GM12878 (cell line): Measurements from ENCODE around the gene MARS1. TPM values are rescaled to one million over a fixed set of nuclear protein-coding genes. Genes with fewer than 3 reads are reported as not detected.

Source experiments
- ATAC-seq: fragments of 200-7000 bp; cut with Tn5 transposase; 3 replicates; pipeline ENCODE4 v1.9.1; 2020; ENCODE audit warnings: mild to moderate bottlenecking, moderate library complexity
- BruUV-seq: library from RNA; stranded (reverse); fragments of 400-500 nt; replicated peaks from 2 replicates; lab custom pipeline; 2021; lab: Mats Ljungman, UMichigan
- CTCF ChIA-PET: fragments of 300-600 bp; sonication (Branson Sonifier 250); formaldehyde crosslinking; extraction: SDS; loops from one replicate; lab custom pipeline; 2021; ENCODE audit warnings: inconsistent platforms; lab: Yijun Ruan, JAX
- POLR2A ChIA-PET: fragments of 350-600 bp; formaldehyde crosslinking; extraction: SDS; loops from one replicate; lab custom pipeline; 2021; ENCODE audit warnings: inconsistent platforms; lab: Charles Lee
- RAD21 ChIA-PET: fragments of 300-600 bp; sonication (Branson Sonifier 250); formaldehyde crosslinking; loops from one replicate; lab custom pipeline; 2023; ENCODE audit warnings: antibody characterized with exemption; ENCODE audit not compliant: unreplicated experiment; lab: Charles Lee
- SMC1A ChIA-PET: fragments of 300-600 bp; sonication (Branson Sonifier 250); formaldehyde crosslinking; loops from one replicate; lab custom pipeline; 2023; ENCODE audit not compliant: unreplicated experiment, uncharacterized antibody; lab: Charles Lee
- DNase-seq: peaks from one replicate; pipeline ENCODE4 v3.0.0-alpha.2; 2011; ENCODE audit warnings: low read depth, low spot score
- FAIRE-seq: peaks from 3 replicates; lab custom pipeline; 2011; peaks lifted over from hg19 to GRCh38; lab: Jason Lieb, UNC
- H2AFZ ChIP-seq: 2 replicates; pipeline ENCODE4 v1.6.0; 2011; ENCODE audit warnings: low read depth, low read length, control low read depth; ENCODE audit not compliant: control insufficient read depth
- H3K27ac ChIP-seq: 2 replicates; pipeline ENCODE4 v1.5.1; 2011; ENCODE audit warnings: control low read depth; ENCODE audit not compliant: control insufficient read depth, insufficient read depth
- H3K27me3 ChIP-seq, 2 experiments: replicated peaks in 1 of 2; 2 replicates each; pipeline versions ENCODE4 v1.6.0 to v1.6.1; 2011; ENCODE audit warnings: low read length in 1 of 2; ENCODE audit not compliant: control insufficient read depth in 2 of 2, insufficient read depth in 2 of 2
- H3K36me3 ChIP-seq, 2 experiments: 2 replicates each; pipeline ENCODE4 v1.5.1; 2011; ENCODE audit warnings: low read length in 1 of 2; ENCODE audit not compliant: control insufficient read depth in 2 of 2, insufficient read depth in 2 of 2
- H3K4me1 ChIP-seq: 2 replicates; pipeline ENCODE4 v1.6.1; 2011; ENCODE audit warnings: mild to moderate bottlenecking, low read length, moderate library complexity, mixed read lengths; ENCODE audit not compliant: control insufficient read depth, insufficient read depth
- H3K4me2 ChIP-seq: 2 replicates; pipeline ENCODE4 v1.6.0; 2011; ENCODE audit warnings: control low read depth; ENCODE audit not compliant: control insufficient read depth, insufficient read depth
- H3K4me3 ChIP-seq: fragments of 200-600 bp; sonication (generic); 2 replicates; pipeline ENCODE4 v1.5.1; 2016
- H3K79me2 ChIP-seq: 2 replicates; pipeline ENCODE4 v1.6.0; 2011; ENCODE audit warnings: low read length; ENCODE audit not compliant: control insufficient read depth, insufficient read depth
- H3K9ac ChIP-seq: 2 replicates; pipeline ENCODE4 v1.8.0; 2011; ENCODE audit warnings: low read length, control low read depth, mixed read lengths; ENCODE audit not compliant: control insufficient read depth, insufficient read depth
- H3K9me3 ChIP-seq: replicated peaks from 3 replicates; pipeline ENCODE4 v1.5.1; 2011; ENCODE audit warnings: mild to moderate bottlenecking, low read length; ENCODE audit not compliant: control insufficient read depth, insufficient read depth
- H4K20me1 ChIP-seq: 2 replicates; pipeline ENCODE4 v1.6.0; 2011; ENCODE audit not compliant: control insufficient read depth, insufficient read depth
- BACH1 ChIP-seq: fragments of 450-650 bp; IDR thresholded peaks from 2 replicates; pipeline ENCODE4 v1.6.1; 2017; ENCODE audit warnings: mild to moderate bottlenecking, borderline replicate concordance
- E2F4 ChIP-seq: IDR thresholded peaks from 2 replicates; pipeline ENCODE4 v1.6.1; 2012; ENCODE audit warnings: low read depth, low read length, improper control_type of control experiment
- EP300 ChIP-seq, 2 experiments: fragments of 150-350 bp in 1 of 2; IDR thresholded peaks; 2 replicates each; pipeline ENCODE4 v1.6.1; 2011 to 2012; ENCODE audit warnings: low read depth in 2 of 2, low read length in 2 of 2, borderline replicate concordance in 1 of 2, improper control_type of control experiment in 1 of 2, inconsistent platforms in 1 of 2; ENCODE audit not compliant: control insufficient read depth in 1 of 2
- ZBTB33 ChIP-seq: fragments of 450-650 bp; IDR thresholded peaks from 2 replicates; pipeline ENCODE4 v1.6.1; 2017; ENCODE audit warnings: mild to moderate bottlenecking
- WGBS: methylation state at CpG from one replicate; pipeline ENCODE4 v1.1.6; 2016; ENCODE audit warnings: low lambda C conversion rate; ENCODE audit not compliant: insufficient replicate concordance, insufficient coverage; ENCODE audit errors: missing lambda C conversion rate; 5-methylcytosine and 5-hydroxymethylcytosine counted together
- in situ Hi-C: fragments of 300-500 bp; cut with MboI; formaldehyde crosslinking; loops from 9 replicates; pipeline ENCODE4 v1.14.3; 2018; ENCODE audit warnings: mixed read lengths
- intact Hi-C: fragments of 100-400 bp; cut with micrococcal nuclease; formaldehyde crosslinking; loops from one replicate; pipeline ENCODE4 v1.14.2; 2022; ENCODE audit not compliant: unreplicated experiment
- polyA plus RNA-seq, 11 experiments: library from polyadenylated mRNA; depleted of rRNA in 4 of 11; unstranded in 6 of 11; stranded (reverse) in 5 of 11; fragments of >200 nt; fragmentation: Nextera tagmentation in 4 of 11; fragmentation: Illumina TruSeq in 1 of 11; extraction: Ambion mirVana in 4 of 11; extraction: Trizol in 1 of 11; gene quantifications; 1 replicate in 1 of 11; 2 replicates in 10 of 11; pipeline versions ENCODE4 v1.2.1 to v1.2.3, GENCODE V29; 2011 to 2016; ENCODE audit warnings: inconsistent platforms in 2 of 11, missing spikeins in 2 of 11, low read depth in 1 of 11
- total RNA-seq, 4 experiments: library from RNA; depleted of rRNA in 3 of 4; stranded (reverse); fragments of >200 nt in 3 of 4; fragmentation: Illumina TruSeq in 1 of 4; extraction: Trizol in 1 of 4; gene quantifications; 2 replicates each; pipeline versions ENCODE4 v1.2.1 to v1.2.3, GENCODE V29; 2013 to 2021

MARS1 gene
- total and polyA plus RNA-seq, 10 of the 15 experiments (the other 5 are each of a cell fraction or from before 2014, with no cell fraction given), result 72.3 to 270 (median 153) TPM

GRCh38 chr12:57541717-57542116 lies 53.8 kb downstream of the MARS1 start (continued):
- no peak for TF ChIP-seq E2F4
- no peak for TF ChIP-seq ZBTB33

GRCh38 chr12:57543581-57543980 lies 55.7 kb downstream of the MARS1 start:
- Histone ChIP-seq H3K36me3 (no peaks in the 10 kb centered on the region), H4K20me1 (no peaks in the 10 kb centered on the region), H3K4me1 (peaks cover 6% of the 10 kb centered on the region; the same call in 1 of the 2 replicates), H3K4me3 (no peak overlapping the region), H3K4me2 (no peak overlapping the region), H3K9ac (no peak overlapping the region), H3K27me3 (no peaks in the 10 kb centered on the region), H3K79me2 (peaks cover 19% of the 10 kb centered on the region), H3K27ac (no peak overlapping the region), H2AFZ (no peak overlapping the region), H3K9me3 (no peaks in the 10 kb centered on the region)
- no peak for DNase-seq
- no TSS peak for BruUV-seq
- ChIA-PET POLR2A (no interaction called here), RAD21 (no interaction called here), SMC1A (interaction anchor here (0.6 to 1.2 kb wide), 3 partner anchors 19 to 91 kb away, joined by 3 read pairs; no protein-coding TSS in a partner anchor), CTCF (interaction anchor here (1.1 to 1.6 kb wide), 3 partner anchors 9 to 85 kb away, joined by 4 to 5 read pairs (median 4); partner anchors contain the start of gene GLI1)
- no peak for ATAC-seq
- no peak for FAIRE-seq
- TF ChIP-seq EP300 (IDR thresholded peaks at IDR 0.05; ENCODE audit: borderline replicate concordance in 1 of 2, control insufficient read depth in 1 of 2, low read depth in 2 of 2, low read length in 2 of 2) (no peak), BACH1 (no peak)
- 100% methylated on average over 2 of the region's 2 CpGs for WGBS
- in situ Hi-C loops, result no loop called here
- intact Hi-C loops, result no loop called here
